Measurements from ENCODE around the gene KRT7.
"Not testable (repeated sequence)": the region's sequence is repeated elsewhere in the genome, so short reads cannot be mapped to it uniquely, and the experiment has no call there.

Gene KRT7

GRCh38 chr12:52252175-52252615 lies 19.2 kb downstream of the KRT7 start:
- not testable (repeated sequence) for H3K27ac ChIP-seq (ENCODE audit: low read length); H3K9me3 ChIP-seq (ENCODE audit: insufficient read depth, low read length); H3K27me3 ChIP-seq (ENCODE audit: low read depth, low read length)

GRCh38 chr12:52252728-52253343 lies 19.8 kb downstream of the KRT7 start:
- no peak overlapping the region for H3K4me3 ChIP-seq (ENCODE audit: low read length)
- H3K79me2 ChIP-seq (ENCODE audit: low read length) = no peaks in the 10 kb centered on the region
- H3K9me3 ChIP-seq (ENCODE audit: insufficient read depth, low read length) = no peaks in the 10 kb centered on the region
- H3K4me2 ChIP-seq (ENCODE audit: low read length) = no peak overlapping the region
- H3K27me3 ChIP-seq (ENCODE audit: low read depth, low read length) = no peaks in the 10 kb centered on the region
- no peaks in the 10 kb centered on the region for H4K20me1 ChIP-seq (ENCODE audit: insufficient read depth, low read length)
- no peaks in the 10 kb centered on the region for H3K36me3 ChIP-seq (replicated peaks; ENCODE audit: low read depth, low read length)
- no peak overlapping the region for H3K9ac ChIP-seq (ENCODE audit: low read length)
- H3K4me1 ChIP-seq (ENCODE audit: low read length) = peaks cover 9% of the 10 kb centered on the region; the same call in 1 of the 2 replicates
- H3K27ac ChIP-seq (ENCODE audit: low read length) = no peak overlapping the region
- TF ChIP-seq CTCF (IDR thresholded peaks at IDR 0.05; ENCODE audit: low read depth, low read length) = no peak
- TF ChIP-seq EZH2phosphoT487 (IDR thresholded peaks at IDR 0.05; ENCODE audit: low read depth) = no peak
- H2AFZ ChIP-seq (ENCODE audit: low read depth, low read length) = no peak overlapping the region

More at GRCh38 chr12:52252175-52252615, 19.2 kb downstream of the KRT7 start:
- H3K4me1 ChIP-seq (ENCODE audit: low read length) = peaks cover 13% of the 10 kb centered on the region
- H2AFZ ChIP-seq (ENCODE audit: low read depth, low read length); H3K79me2 ChIP-seq (ENCODE audit: low read length); H3K4me3 ChIP-seq (ENCODE audit: low read length); H3K36me3 ChIP-seq (replicated peaks; ENCODE audit: low read depth, low read length); H3K4me2 ChIP-seq (ENCODE audit: low read length); H4K20me1 ChIP-seq (ENCODE audit: insufficient read depth, low read length); H3K9ac ChIP-seq (ENCODE audit: low read length): not testable (repeated sequence)
- TF ChIP-seq CTCF (IDR thresholded peaks at IDR 0.05; ENCODE audit: low read depth, low read length) = peak; percentile 31

- no peak overlapping the region for H3K27ac ChIP-seq (ENCODE audit: low read length)
- H3K79me2 ChIP-seq (ENCODE audit: low read length) = no peaks in the 10 kb centered on the region
- no peaks in the 10 kb centered on the region for H4K20me1 ChIP-seq (ENCODE audit: insufficient read depth, low read length)
- no peaks in the 10 kb centered on the region for H3K36me3 ChIP-seq (replicated peaks; ENCODE audit: low read depth, low read length)
- H3K4me1 ChIP-seq (ENCODE audit: low read length) = peaks cover 7% of the 10 kb centered on the region; the same call in 1 of the 2 replicates
- no peak overlapping the region for H3K4me2 ChIP-seq (ENCODE audit: low read length)
- no peaks in the 10 kb centered on the region for H3K9me3 ChIP-seq (ENCODE audit: insufficient read depth, low read length)
- no peak overlapping the region for H2AFZ ChIP-seq (ENCODE audit: low read depth, low read length)
- TF ChIP-seq EZH2phosphoT487 (IDR thresholded peaks at IDR 0.05; ENCODE audit: low read depth) = no peak
- TF ChIP-seq CTCF (IDR thresholded peaks at IDR 0.05; ENCODE audit: low read depth, low read length) = no peak
- H3K27me3 ChIP-seq (ENCODE audit: low read depth, low read length) = no peaks in the 10 kb centered on the region
- no peak overlapping the region for H3K4me3 ChIP-seq (ENCODE audit: low read length)
- no peak overlapping the region for H3K9ac ChIP-seq (ENCODE audit: low read length)
Measured at GRCh38 chr12:52253391-52254179, 20.5 kb downstream of the KRT7 start.

- no peak overlapping the region for H3K9ac ChIP-seq (ENCODE audit: low read length)
- H3K27ac ChIP-seq (ENCODE audit: low read length) = no peak overlapping the region
- no peak overlapping the region for H3K4me3 ChIP-seq (ENCODE audit: low read length)
- no peak for TF ChIP-seq CTCF (IDR thresholded peaks at IDR 0.05; ENCODE audit: low read depth, low read length)
- no peaks in the 10 kb centered on the region for H3K36me3 ChIP-seq (replicated peaks; ENCODE audit: low read depth, low read length)
- no peaks in the 10 kb centered on the region for H4K20me1 ChIP-seq (ENCODE audit: insufficient read depth, low read length)
- H2AFZ ChIP-seq (ENCODE audit: low read depth, low read length) = no peak overlapping the region
- no peaks in the 10 kb centered on the region for H3K9me3 ChIP-seq (ENCODE audit: insufficient read depth, low read length)
- no peaks in the 10 kb centered on the region for H3K27me3 ChIP-seq (ENCODE audit: low read depth, low read length)
- no peak overlapping the region for H3K4me2 ChIP-seq (ENCODE audit: low read length)
- no peaks in the 10 kb centered on the region for H3K79me2 ChIP-seq (ENCODE audit: low read length)
- no peaks in the 10 kb centered on the region; the same call in 1 of the 2 replicates for H3K4me1 ChIP-seq (ENCODE audit: low read length)
Measured at GRCh38 chr12:52254180-52254964, 21.3 kb downstream of the KRT7 start.

Data from OCI-LY3 (cell line).